Pons (tissue), 1 donor: Measurements from ENCODE around the gene SLC25A39.
A peak's percentile ranks its signal among the peaks of the same experiment; 100 is the strongest.
"Not testable (repeated sequence)": the region's sequence is repeated elsewhere in the genome, so short reads cannot be mapped to it uniquely, and the experiment has no call there.

Experiments used
- DNase-seq: peaks from one replicate; pipeline ENCODE4 v3.0.0-alpha.2; 2016; ENCODE audit warnings: low spot score

Gene SLC25A39, protein sequence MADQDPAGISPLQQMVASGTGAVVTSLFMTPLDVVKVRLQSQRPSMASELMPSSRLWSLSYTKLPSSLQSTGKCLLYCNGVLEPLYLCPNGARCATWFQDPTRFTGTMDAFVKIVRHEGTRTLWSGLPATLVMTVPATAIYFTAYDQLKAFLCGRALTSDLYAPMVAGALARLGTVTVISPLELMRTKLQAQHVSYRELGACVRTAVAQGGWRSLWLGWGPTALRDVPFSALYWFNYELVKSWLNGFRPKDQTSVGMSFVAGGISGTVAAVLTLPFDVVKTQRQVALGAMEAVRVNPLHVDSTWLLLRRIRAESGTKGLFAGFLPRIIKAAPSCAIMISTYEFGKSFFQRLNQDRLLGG

DNA sequence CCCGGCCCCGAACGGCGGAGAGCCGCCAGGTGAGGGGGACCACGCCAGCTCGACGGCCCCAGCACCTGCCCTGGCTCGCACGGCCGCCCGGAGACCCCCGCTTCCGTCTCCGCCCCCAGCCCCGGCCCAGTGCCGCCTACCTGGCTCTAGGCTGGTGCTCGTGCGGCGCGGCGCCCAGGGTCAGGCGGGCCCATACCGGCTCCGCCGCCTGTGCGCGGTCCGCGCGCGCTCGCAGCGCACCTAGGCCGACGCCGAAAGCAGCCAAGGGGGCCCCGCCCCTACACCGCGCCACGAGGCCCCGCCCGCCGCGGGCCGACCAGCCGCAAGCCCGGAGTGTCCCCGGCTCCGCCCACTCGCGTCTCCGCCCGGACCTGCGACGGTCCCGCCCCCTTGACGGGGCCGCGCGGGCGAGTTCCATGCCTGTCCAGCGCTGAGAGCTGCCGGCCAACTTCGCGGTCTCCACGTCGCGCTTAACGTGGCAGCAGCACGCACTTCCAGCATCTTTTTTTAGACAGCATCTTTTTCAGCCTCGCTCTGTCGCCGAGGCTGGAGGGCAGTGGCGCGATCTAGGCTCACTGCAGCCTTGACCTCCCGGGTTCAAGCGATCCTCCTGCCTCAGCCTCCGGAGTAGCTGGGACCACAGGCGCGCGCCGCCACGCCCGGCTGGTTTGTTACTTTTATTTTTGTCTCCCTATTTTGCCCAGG is at the start of gene SLC25A39:
Gene SLC25A39 (minus strand): TSS at position 253 of the 705 bp plus-strand sequence. CDS start 1,261 bp downstream, outside the sequence.
- DNase-seq = peak; percentile 87

GRCh38 chr17:44372036-44372435 is 47.4 kb upstream of the SLC25A39 start:
- DNase-seq = no peak

DNA sequence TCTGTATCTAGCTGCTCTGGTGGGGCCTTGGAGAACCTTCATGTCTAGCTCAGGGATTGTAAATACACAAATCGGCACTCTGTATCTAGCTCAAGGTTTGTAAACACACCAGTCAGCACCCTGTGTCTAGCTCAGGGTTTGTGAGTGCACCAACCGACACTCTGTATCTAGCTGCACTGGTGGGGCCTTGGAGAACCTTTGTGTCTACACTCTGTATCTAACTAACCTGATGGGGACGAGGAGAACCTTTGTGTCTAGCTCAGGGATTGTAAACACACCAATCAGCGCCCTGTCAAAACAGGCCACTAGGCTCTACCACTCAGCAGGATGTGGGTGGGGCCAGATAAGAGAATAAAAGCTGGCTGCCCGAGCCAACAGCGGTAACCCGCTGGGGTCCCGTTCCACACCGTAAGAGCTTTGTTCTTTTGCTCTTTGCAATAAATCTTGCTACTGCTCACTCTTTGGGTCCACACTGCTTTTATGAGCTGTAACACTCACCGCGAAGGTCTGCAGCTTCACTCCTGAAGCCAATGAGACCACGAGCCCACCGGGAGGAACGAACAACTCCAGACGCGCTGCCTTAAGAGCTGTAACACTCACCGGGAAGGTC is 44.9 kb upstream of the SLC25A39 start:
- DNase-seq = not testable (repeated sequence)

GRCh38 chr17:44368391-44369243 is 44.0 kb upstream of the SLC25A39 start:
- DNase-seq = not testable (repeated sequence)

GRCh38 chr17:44367231-44367979 is 42.8 kb upstream of the SLC25A39 start:
- no peak for DNase-seq

- not testable (repeated sequence) for DNase-seq
Measured at GRCh38 chr17:44365051-44365450, 40.4 kb upstream of the SLC25A39 start.

GRCh38 chr17:44363613-44364159 is 39.1 kb upstream of the SLC25A39 start, which contains the start of gene FAM171A2:
Gene FAM171A2, minus strand, starts transcription at chr17:44363853. Its CDS starts 139 bp downstream, at chr17:44363714.
- DNase-seq = no peak

- DNase-seq = no peak
Measured at GRCh38 chr17:44362949-44363612, 38.5 kb upstream of the SLC25A39 start.

DNA sequence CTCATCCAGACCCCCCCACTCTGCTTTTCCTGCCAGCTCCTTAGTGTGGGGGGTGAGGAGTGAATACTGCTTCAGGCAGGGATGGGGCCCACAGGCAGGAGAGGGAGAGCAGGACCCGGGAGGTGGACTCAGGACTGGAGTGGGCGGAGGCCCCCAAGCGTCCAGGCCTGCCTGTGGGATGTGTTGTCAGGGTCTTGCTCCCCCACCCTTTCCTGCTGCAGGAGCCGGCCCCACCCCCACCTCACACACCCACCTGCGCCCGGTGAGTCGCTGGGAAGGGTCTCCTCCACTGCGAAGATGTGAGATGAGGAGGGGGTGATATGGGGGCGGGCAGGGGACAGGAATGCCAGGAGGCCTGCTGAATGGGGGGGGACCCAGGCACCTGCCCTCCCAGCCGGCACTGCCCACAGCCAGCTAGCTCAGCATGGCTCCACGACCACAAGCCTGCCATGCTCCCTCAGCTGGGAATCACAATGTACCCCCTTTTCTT is 37.9 kb upstream of the SLC25A39 start:
- DNase-seq = no peak

DNA sequence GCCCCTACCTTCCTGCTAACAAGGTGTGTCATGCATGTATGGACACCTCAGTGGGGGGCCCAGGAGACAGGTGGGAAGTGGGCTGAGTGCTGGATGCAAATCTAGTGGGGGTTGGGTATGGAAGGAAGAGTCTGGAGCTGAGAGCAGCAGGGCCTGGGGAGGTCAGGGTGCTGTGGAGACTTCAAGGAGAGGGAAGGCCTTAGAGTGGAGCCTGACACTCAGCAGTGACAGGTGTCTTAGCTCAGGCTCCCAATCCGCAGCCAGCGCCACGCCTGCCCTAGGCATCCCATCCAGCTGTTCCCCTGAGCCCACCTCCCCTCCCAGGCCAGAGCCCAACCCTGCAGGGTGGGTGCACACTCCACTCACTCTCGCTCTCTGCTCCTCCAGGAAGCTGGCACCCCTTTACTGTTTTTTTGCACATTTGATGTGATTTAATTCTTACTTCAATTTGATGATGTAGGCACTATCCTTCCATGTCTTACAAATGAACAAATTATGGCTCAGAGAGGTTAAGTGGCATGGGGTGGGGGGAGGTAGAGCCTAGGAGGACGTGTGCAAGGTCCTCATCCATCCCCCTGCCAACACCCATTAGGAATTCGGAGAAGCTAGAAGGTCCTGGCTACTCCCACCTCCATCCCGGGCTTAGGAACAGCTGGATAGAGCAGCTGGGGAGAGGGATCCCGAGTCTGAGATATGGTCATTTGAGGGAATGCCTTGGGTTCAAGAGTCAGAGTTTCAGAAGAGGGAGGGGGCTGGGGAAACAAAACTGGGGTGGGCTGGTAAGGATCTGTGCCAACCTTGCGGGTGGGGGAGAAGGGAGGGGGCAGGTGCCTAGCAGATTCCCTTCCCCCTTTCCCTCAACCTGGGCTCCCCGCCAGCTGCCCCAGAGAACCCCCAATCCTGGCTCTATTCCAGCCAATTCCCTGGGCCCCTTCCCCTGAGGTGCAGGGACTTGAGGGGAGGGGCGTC is 37.0 kb upstream of the SLC25A39 start:
- DNase-seq = no peak

DNA sequence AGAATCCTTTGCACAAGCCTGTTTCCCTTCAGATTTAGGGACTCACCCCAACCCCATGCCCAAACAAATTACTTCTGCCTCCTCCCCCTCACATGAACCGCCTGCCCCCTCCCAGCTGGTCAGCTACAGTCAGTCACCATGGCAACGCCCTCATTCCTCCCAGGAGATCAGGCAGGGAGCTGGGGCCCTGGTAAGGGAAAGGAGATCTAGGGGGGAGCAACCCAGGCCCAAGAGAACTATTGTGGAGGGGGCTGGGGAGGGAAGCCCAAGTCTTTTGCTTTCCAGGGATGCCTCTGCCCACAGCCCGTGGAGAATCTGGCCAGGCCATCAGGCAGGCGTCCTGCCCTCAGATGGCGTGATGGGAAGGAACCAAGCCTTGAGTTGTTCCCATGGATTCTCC is 36.2 kb upstream of the SLC25A39 start:
- no peak for DNase-seq

- DNase-seq = no peak
Measured at GRCh38 chr17:44360144-44360533, 35.5 kb upstream of the SLC25A39 start.

GRCh38 chr17:44359458-44360143 is 35.0 kb upstream of the SLC25A39 start:
- DNase-seq = no peak

GRCh38 chr17:44359006-44359405 is 34.4 kb upstream of the SLC25A39 start:
- DNase-seq = no peak

- no peak for DNase-seq
Measured at GRCh38 chr17:44358066-44358465, 33.4 kb upstream of the SLC25A39 start.

DNA sequence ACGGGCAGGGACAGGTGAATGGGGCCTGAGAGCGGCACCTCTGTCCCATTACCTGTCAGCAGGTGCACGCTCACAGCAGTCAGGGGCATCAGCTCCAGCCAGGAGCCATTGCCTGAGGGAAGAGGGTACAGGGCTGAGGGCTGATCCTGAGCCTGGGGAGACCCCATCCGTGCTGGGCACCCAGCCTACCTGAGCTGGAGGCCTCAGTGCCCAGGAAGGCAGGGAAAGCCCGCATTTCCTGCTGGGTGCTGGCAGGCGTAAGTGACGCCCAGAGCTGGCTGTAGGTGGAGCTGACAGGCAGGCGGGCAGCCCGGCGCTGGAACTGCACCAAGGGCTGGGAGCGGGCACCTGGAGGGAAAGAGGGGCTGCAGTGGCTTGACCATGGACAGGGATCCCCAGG is 31.6 kb upstream of the SLC25A39 start:
- DNase-seq = no peak

DNA sequence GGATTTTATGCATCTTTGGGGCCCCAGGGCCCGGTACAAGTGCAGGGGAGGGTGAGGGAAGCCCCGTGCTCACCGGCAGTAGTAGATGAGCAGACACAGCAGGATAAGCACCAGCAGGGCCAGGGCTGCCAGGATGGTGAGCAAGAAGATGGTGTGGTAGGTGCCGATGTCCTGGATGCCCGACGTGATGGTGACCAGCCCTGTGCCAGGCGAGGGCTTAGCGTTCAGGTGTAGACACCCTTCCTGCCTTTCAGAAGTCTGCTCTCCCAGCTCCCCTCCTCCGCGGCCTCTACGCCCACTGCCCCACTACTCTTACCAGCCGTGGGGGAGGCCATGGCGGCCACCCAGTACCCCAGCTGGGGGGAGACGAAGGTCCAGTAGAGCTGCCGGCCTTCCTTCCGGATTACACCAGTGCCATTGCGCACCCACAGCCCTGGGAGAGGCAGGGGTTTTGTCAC is 31.0 kb upstream of the SLC25A39 start:
- no peak for DNase-seq
